ENCODE results near the gene TMED10. TPM values are rescaled to one million over a fixed set of nuclear protein-coding genes. Genes with fewer than 3 reads are reported as not detected.

TMED10 gene
- polyA plus RNA-seq, 1 experiment = 505 TPM

- TF ChIP-seq, protein P1, sequence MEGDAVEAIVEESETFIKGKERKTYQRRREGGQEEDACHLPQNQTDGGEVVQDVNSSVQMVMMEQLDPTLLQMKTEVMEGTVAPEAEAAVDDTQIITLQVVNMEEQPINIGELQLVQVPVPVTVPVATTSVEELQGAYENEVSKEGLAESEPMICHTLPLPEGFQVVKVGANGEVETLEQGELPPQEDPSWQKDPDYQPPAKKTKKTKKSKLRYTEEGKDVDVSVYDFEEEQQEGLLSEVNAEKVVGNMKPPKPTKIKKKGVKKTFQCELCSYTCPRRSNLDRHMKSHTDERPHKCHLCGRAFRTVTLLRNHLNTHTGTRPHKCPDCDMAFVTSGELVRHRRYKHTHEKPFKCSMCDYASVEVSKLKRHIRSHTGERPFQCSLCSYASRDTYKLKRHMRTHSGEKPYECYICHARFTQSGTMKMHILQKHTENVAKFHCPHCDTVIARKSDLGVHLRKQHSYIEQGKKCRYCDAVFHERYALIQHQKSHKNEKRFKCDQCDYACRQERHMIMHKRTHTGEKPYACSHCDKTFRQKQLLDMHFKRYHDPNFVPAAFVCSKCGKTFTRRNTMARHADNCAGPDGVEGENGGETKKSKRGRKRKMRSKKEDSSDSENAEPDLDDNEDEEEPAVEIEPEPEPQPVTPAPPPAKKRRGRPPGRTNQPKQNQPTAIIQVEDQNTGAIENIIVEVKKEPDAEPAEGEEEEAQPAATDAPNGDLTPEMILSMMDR (IDR thresholded peaks at IDR 0.05; ENCODE audit: insufficient read depth, low read depth, low read length) = no peak
- POLR2A ChIA-PET = no interaction called here
- Histone ChIP-seq H3K27me3 (ENCODE audit: control insufficient read depth, insufficient read depth, low read length) (no peaks in the 10 kb centered on the region), H3K36me3 (ENCODE audit: control insufficient read depth, insufficient read depth, low read length) (no peaks in the 10 kb centered on the region; the same call in 1 of the 2 replicates), H3K4me3 (ENCODE audit: low read depth, low read length) (no peak overlapping the region)
- CTCF ChIA-PET = interaction anchor here (0.8 kb wide), 1 partner anchor 15 kb away, joined by 4 read pairs; no protein-coding TSS in a partner anchor
- DNase-seq (ENCODE audit: low read depth) = no peak
Observed at GRCh38 chr14:75120541-75121291, 55.7 kb downstream of the TMED10 start.

DNA sequence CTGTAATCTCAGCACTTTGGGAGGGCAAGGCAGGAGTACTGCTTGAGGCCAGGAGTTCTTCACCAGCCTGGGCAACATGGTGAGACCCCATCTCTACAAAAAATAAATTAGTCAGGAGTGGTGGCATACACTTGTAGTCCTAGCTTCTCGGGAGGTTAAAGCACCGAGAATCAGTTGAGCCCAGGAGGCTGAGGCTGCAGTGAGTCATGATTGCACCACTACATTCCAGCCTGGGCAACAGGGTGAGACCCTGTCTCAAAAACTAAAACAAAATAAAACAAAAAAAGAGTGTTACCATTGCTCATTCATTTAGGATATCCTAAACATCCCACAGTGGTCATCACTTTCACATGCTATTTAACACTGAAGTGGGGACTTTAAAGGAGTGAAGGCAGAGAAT, 57.4 kb downstream of the TMED10 start:
- Histone ChIP-seq H3K4me3 (ENCODE audit: low read depth, low read length) (no peak overlapping the region), H3K36me3 (ENCODE audit: control insufficient read depth, insufficient read depth, low read length) (no peaks in the 10 kb centered on the region; the same call in none of the 2 replicates), H3K27me3 (ENCODE audit: control insufficient read depth, insufficient read depth, low read length) (no peaks in the 10 kb centered on the region)
- POLR2A ChIA-PET = no interaction called here
- TF ChIP-seq, protein P1 (IDR thresholded peaks at IDR 0.05; ENCODE audit: insufficient read depth, low read depth, low read length) = no peak
- CTCF ChIA-PET = no interaction called here
- no peak for DNase-seq (ENCODE audit: low read depth)

DNA sequence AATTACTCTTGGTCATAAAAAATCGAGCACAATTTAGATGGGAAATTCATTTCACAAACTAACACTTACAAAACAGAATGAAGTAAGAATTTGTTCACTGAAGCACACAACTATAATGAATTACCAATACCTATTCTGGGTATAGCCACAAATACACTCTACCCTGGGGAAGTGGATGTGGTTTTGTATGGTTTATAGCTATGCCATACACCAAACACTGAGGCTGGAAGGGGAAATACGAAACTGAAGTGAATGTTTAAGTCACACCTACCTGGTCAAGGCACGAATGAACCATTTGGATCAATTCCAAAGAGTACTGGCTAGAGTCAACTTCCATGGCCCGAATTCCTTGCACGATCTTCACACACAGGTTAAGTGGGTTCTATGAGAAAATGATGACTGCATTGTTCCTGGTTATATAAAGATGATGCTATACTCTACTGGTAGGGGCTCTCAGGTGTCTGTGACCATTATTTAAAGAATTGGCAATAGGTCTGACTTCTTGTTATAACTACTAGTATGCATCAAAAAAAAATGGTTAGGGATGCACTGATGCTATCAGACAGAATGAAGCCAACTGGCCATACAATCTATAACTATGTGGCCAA, 62.4 kb downstream of the TMED10 start:
- no peak overlapping the region for H3K4me3 ChIP-seq (ENCODE audit: low read depth, low read length)
- peaks cover 14% of the 10 kb centered on the region for H3K36me3 ChIP-seq (ENCODE audit: control insufficient read depth, insufficient read depth, low read length)
- TF ChIP-seq, protein P1 (IDR thresholded peaks at IDR 0.05; ENCODE audit: insufficient read depth, low read depth, low read length) = no peak
- ChIA-PET CTCF (no interaction called here), POLR2A (no interaction called here)
- DNase-seq (ENCODE audit: low read depth) = no peak
- H3K27me3 ChIP-seq (ENCODE audit: control insufficient read depth, insufficient read depth, low read length) = no peaks in the 10 kb centered on the region

- ChIA-PET CTCF (no interaction called here), POLR2A (interaction anchor here (0.5 kb wide), 1 partner anchor 30 kb away, joined by 5 read pairs; no protein-coding TSS in a partner anchor)
- Histone ChIP-seq H3K27me3 (ENCODE audit: control insufficient read depth, insufficient read depth, low read length) (no peaks in the 10 kb centered on the region), H3K4me3 (ENCODE audit: low read depth, low read length) (no peak overlapping the region), H3K36me3 (ENCODE audit: control insufficient read depth, insufficient read depth, low read length) (peaks cover 24% of the 10 kb centered on the region)
- TF ChIP-seq, protein P1 (IDR thresholded peaks at IDR 0.05; ENCODE audit: insufficient read depth, low read depth, low read length) = no peak
- DNase-seq (ENCODE audit: low read depth) = no peak
Observed at GRCh38 chr14:75109877-75110276, 66.5 kb downstream of the TMED10 start.

- CTCF ChIA-PET = interaction anchor here (0.7 to 1.8 kb wide), 3 partner anchors 9 to 19 kb away, joined by 3 to 10 read pairs (median 7); no protein-coding TSS in a partner anchor
Observed at GRCh38 chr14:75107186-75107585, 69.2 kb downstream of the TMED10 start.

More at GRCh38 chr14:75107186-75107585, 69.2 kb downstream of the TMED10 start:
- Histone ChIP-seq H3K4me3 (ENCODE audit: low read depth, low read length) (no peak overlapping the region), H3K36me3 (ENCODE audit: control insufficient read depth, insufficient read depth, low read length) (peaks cover 19% of the 10 kb centered on the region), H3K27me3 (ENCODE audit: control insufficient read depth, insufficient read depth, low read length) (no peaks in the 10 kb centered on the region)
- POLR2A ChIA-PET = no interaction called here
- no peak for DNase-seq (ENCODE audit: low read depth)
- TF ChIP-seq, protein P1 (IDR thresholded peaks at IDR 0.05; ENCODE audit: insufficient read depth, low read depth, low read length) = no peak
